ENCODE data around the gene SHISA9.

DNA sequence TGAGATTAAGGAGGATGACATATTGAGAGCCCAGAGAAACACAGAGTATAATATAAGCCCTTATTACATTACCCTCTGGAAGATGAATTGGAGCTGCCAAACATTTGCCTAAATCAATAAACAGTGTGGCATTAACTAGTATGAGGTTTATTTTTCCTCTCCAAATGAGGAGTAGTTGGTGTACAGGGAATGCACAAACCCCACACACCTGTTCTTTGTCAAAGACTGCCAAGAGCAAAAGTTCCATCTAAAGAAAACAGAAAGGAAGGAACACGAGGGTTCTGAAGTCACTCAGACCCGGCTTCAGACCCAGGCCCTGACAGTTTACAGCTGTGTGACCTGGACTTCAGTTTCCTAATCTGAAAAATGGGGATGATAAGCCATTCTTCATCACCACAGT is 138.1 kb downstream of the SHISA9 start:
- TF ChIP-seq POLR2A (IDR thresholded peaks at IDR 0.05; ENCODE audit: low read length) (no peak), GATA1 (IDR thresholded peaks at IDR 0.05; ENCODE audit: low read depth, low read length) (no peak)

Data from erythroblast (primary cell).